DOHH2 (cell line): Measurements from ENCODE around the gene NEGR1.

Experiments used
- CTCF ChIP-seq: fragments of 200-600 bp; sonication (generic); IDR thresholded peaks from one replicate; pipeline ENCODE4 v1.5.1; 2014; ENCODE audit warnings: antibody characterized with exemption, mild to moderate bottlenecking, low read depth, low read length; ENCODE audit not compliant: poor library complexity, severe bottlenecking
- EZH2phosphoT487 ChIP-seq: fragments of 200-600 bp; sonication (generic); IDR thresholded peaks from 2 replicates; pipeline ENCODE4 v1.6.1; 2017; ENCODE audit warnings: borderline replicate concordance, mild to moderate bottlenecking, antibody characterized with exemption, low read length, moderate library complexity, mixed read lengths

DNA sequence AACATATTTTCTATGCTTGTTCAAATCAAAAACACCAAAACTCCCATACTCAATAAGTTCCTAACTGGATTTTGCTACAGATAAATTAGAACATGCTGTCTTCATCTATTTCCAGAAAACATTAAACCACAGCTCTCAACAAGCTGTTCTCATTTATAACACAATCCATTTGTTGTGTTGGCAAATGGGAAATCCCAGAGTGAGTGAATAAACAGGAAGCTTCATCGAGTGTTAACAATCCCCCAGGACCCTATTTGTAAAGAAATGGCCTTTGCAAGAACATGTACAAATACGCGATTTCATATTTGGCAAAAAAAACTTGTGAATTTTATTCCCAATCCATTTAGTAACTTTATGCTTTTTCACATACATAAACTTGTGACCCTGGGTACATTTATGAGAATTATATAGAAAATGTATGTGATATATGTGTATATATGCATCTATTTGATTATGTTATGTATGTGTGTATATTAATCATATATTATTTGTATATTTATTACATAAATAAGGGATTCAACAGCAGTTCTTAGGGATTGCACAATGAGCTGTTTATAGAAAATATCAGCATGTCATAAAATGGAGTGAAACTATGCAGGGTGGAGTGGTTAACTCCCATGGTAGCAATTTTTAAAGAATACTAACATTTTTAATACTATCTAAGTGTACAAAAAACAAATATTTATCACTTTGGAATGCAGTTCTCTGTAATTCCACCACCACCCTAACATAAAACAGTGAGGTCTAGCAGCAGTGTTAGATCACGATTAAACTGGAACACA, 160.0 kb downstream of the NEGR1 start:
- TF ChIP-seq CTCF (no peak), EZH2phosphoT487 (no peak)
